Pancreas (tissue), 10 donors: Measurements from ENCODE around the gene PARD3B. TPM values are rescaled to one million over a fixed set of nuclear protein-coding genes. Genes with fewer than 3 reads are reported as not detected.

Experiments used
- ATAC-seq, 4 donors: fragments of 200-7000 bp; cut with Tn5 transposase; one replicate each; pipeline versions ENCODE4 v1.8.0 to v1.9.1; 2020; ENCODE audit warnings: mild to moderate bottlenecking in 4 of 4, moderate library complexity in 4 of 4
- DNase-seq, 6 donors: peaks; one replicate each; pipeline ENCODE4 v3.0.0-alpha.2; 2020
- FAIRE-seq: peaks from 2 replicates; lab custom pipeline; 2012; peaks lifted over from hg19 to GRCh38; lab: Jason Lieb, UNC
- H3K27ac ChIP-seq, 4 donors: fragments of 200-600 bp; sonication (generic); 1 replicate in 3 of 4; 2 replicates in 1 of 4; pipeline versions ENCODE4 v1.5.0 to v1.8.0; 2020
- H3K27me3 ChIP-seq, 4 donors: fragments of 200-600 bp; one replicate each; pipeline ENCODE4 v1.8.0; 2021
- H3K36me3 ChIP-seq, 3 donors: fragments of 200-600 bp; sonication (generic) in 1 of 3; one replicate each; pipeline versions ENCODE4 v1.5.0 to v1.8.0; 2020 to 2021
- H3K4me1 ChIP-seq, 3 donors: fragments of 200-600 bp; one replicate each; pipeline ENCODE4 v1.8.0; 2021
- H3K4me3 ChIP-seq, 4 donors: fragments of 200-600 bp; sonication (generic) in 2 of 4; one replicate each; pipeline versions ENCODE4 v1.5.0 to v1.8.0; 2020 to 2021
- H3K9me3 ChIP-seq, 4 donors: fragments of 200-600 bp; one replicate each; pipeline ENCODE4 v1.8.0; 2021
- WGBS, 2 donors: extraction: QIAGEN DNeasy Blood & Tissue Kit; methylation state at CpG; one replicate each; pipeline ENCODE4 v1.1.7; 2013; 5-methylcytosine and 5-hydroxymethylcytosine counted together
- intact Hi-C, 3 donors: fragments of 100-400 bp; cut with DNase I; formaldehyde crosslinking; loops; one replicate each; pipeline versions ENCODE4 v1.11.1 to v1.14.2; 2022
- polyA plus RNA-seq, 2 donors: library from polyadenylated mRNA; stranded (reverse); fragments of 200-250 nt; gene quantifications; one replicate each; pipeline ENCODE4 v1.2.3, GENCODE V29; 2013
- total RNA-seq, 6 donors: library from RNA; stranded (reverse); fragmentation: NEBNext Ultra II Directional in 4 of 6; extraction: Animal tissue kit (Norgen Biotek cat#: 25700) in 4 of 6; gene quantifications; one replicate each; pipeline versions ENCODE4 v1.2.1 to v1.2.4, GENCODE V29; 2021 to 2023
- TF ChIP-seq, protein P1 (sequence below), 4 donors: fragments of 200-600 bp; sonication (generic) in 3 of 4; IDR thresholded peaks; one replicate each; pipeline versions ENCODE4 v1.5.0 to v1.8.0; 2021; ENCODE audit warnings: antibody characterized with exemption in 4 of 4
- donor health status: healthy with polysubstance abuse.
- donor health status: DM: no; HTN: no; CAD: no; lungs with moderate emphysema.
- donor health status: DM: no; HTN: no; CAD: no.
- donor health status: control.
- donor health status: control.
- donor health status: Bipolar disorder and iron deficiency.
- donor health status: DM: yes; HTN: yes; CAD: no.
- donor health status: DM: no; HTN: no; CAD: no.
- donor health status: DM: no; HTN: no; CAD: no.
- donor health status: DM: yes; HTN: yes; CAD: no.

PARD3B gene
- total and polyA plus RNA-seq, 8 donors = 2.8 to 21.5 (median 12.7) TPM

DNA sequence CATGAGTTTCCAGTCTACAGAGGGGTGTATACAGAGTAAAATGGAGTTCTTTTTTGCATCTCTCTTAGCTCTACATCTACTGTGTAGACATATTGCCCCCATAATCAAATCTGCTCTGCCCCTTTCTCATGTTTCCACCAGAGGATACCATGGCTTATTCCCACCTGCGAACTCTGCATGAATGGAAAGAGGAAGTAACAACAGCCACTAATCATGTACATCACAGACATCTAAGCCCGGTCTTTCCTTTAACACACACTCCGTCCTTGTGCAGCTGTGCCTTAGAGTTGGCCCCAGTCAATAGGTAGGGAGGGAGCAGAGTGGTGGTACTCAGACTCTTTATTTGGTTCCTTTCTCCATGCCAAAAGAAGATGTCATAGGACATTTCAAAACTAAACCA is 989.7 kb downstream of the PARD3B start:
- ATAC-seq (no peak), FAIRE-seq (no peak), DNase-seq (no peak)
- TF ChIP-seq, protein P1, sequence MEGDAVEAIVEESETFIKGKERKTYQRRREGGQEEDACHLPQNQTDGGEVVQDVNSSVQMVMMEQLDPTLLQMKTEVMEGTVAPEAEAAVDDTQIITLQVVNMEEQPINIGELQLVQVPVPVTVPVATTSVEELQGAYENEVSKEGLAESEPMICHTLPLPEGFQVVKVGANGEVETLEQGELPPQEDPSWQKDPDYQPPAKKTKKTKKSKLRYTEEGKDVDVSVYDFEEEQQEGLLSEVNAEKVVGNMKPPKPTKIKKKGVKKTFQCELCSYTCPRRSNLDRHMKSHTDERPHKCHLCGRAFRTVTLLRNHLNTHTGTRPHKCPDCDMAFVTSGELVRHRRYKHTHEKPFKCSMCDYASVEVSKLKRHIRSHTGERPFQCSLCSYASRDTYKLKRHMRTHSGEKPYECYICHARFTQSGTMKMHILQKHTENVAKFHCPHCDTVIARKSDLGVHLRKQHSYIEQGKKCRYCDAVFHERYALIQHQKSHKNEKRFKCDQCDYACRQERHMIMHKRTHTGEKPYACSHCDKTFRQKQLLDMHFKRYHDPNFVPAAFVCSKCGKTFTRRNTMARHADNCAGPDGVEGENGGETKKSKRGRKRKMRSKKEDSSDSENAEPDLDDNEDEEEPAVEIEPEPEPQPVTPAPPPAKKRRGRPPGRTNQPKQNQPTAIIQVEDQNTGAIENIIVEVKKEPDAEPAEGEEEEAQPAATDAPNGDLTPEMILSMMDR (IDR thresholded peaks at IDR 0.05) = no peak
- intact Hi-C loops = no loop called here
- Histone ChIP-seq H3K27me3 (no peaks in the 10 kb centered on the region), H3K4me3 (no peak overlapping the region), H3K36me3 (no peaks in the 10 kb centered on the region), H3K4me1 (no peaks in the 10 kb centered on the region), H3K9me3 (no peaks in the 10 kb centered on the region), H3K27ac (no peak overlapping the region)
- 89 to 94% methylated on average over 3 of the region's 3 CpGs for WGBS, 2 donors

DNA sequence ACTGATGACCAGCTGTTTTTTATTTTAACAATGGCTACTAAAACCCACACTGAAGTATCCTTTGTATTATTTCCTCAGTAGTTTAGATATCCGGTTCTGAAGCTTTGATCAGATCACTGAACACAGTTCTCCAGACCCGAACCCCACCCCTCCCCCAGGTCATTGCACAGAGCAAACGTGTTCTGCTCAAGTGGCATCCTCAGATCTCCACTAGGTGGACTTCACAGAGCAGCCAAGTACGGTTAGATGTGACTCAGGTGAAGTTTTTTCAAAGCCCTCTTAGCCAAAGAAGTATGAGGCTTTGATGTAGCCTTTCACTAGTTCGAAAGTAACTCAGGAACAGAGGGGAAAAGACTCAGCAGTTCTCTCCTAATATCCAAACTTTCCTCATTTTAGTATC is 994.3 kb downstream of the PARD3B start:
- no peak for DNase-seq
- WGBS, 2 donors = 81 to 87% methylated on average over 5 of the region's 5 CpGs

DNA sequence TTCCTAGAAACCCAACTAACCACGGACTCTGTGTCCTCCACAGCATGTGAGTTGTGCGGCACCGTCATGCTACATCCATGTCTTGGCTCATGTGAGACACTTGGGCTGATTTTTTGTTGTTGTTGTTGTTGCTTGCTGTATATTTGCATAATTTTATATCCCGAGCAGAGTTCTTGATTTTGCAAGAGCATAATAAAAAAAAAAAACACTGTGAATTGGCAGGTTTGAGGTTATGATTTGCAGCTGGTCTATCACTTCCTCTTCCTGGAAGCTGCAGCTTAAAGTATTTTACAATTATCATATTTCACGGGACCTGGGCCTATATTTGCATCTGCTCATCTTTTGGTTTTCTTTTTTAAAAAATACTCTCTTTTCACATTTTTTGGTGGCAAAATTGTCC is 994.8 kb downstream of the PARD3B start:
- no peak for ATAC-seq
- no peak overlapping the region for H3K4me3 ChIP-seq
- no peaks in the 10 kb centered on the region for H3K9me3 ChIP-seq
- H3K4me1 ChIP-seq = no peaks in the 10 kb centered on the region
- 81 to 85% methylated on average over 5 of the region's 5 CpGs for WGBS, 2 donors
- DNase-seq = no peak
- FAIRE-seq = no peak
- no peak overlapping the region for H3K27ac ChIP-seq
- H3K27me3 ChIP-seq = no peaks in the 10 kb centered on the region
- H3K36me3 ChIP-seq = no peaks in the 10 kb centered on the region
- TF ChIP-seq, protein P1 (IDR thresholded peaks at IDR 0.05) = no peak
- intact Hi-C loops = no loop called here

More for the DNA sequence above, 994.3 kb downstream of the PARD3B start:
- TF ChIP-seq, protein P1 (IDR thresholded peaks at IDR 0.05) = no peak
- no peaks in the 10 kb centered on the region for H3K9me3 ChIP-seq
- no peaks in the 10 kb centered on the region for H3K36me3 ChIP-seq
- H3K27ac ChIP-seq = no peak overlapping the region
- H3K27me3 ChIP-seq = no peaks in the 10 kb centered on the region
- no peaks in the 10 kb centered on the region for H3K4me1 ChIP-seq
- ATAC-seq (no peak), FAIRE-seq (no peak)
- intact Hi-C loops = no loop called here
- no peak overlapping the region for H3K4me3 ChIP-seq

DNA sequence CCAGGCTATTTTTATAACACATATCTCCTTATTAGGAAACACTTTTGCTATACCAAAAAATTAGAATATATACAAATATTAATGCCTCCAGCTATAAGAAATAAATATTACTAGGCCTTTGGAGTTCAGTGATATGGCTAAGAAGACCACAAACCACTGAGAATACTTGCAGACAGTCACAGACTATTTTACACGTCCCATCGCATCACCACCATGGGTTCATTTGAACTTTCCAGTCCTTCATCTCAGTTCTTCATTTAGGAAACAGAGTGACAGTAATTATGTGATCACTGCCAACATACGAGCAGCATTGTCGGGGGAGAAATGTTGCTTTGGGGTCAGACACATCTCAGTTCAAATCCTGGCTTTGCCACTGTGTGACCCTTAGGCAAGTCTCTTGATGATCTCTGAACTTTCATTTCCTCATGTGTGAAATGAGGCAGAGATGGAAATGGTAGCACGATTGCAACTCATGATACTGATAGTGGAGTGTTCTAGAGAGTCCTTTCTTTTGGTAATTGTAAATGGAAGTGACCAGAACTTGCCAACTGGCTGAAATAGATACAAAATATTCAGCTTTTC is 998.1 kb downstream of the PARD3B start:
- Histone ChIP-seq H3K4me3 (no peak overlapping the region), H3K36me3 (no peaks in the 10 kb centered on the region), H3K27ac (no peak overlapping the region), H3K4me1 (no peaks in the 10 kb centered on the region), H3K27me3 (no peaks in the 10 kb centered on the region), H3K9me3 (no peaks in the 10 kb centered on the region)
- TF ChIP-seq, protein P1 (IDR thresholded peaks at IDR 0.05) = no peak
- no peak for ATAC-seq
- intact Hi-C loops = no loop called here
- 84 to 87% methylated on average over 5 of the region's 5 CpGs for WGBS, 2 donors
- DNase-seq = no peak
- no peak for FAIRE-seq

DNA sequence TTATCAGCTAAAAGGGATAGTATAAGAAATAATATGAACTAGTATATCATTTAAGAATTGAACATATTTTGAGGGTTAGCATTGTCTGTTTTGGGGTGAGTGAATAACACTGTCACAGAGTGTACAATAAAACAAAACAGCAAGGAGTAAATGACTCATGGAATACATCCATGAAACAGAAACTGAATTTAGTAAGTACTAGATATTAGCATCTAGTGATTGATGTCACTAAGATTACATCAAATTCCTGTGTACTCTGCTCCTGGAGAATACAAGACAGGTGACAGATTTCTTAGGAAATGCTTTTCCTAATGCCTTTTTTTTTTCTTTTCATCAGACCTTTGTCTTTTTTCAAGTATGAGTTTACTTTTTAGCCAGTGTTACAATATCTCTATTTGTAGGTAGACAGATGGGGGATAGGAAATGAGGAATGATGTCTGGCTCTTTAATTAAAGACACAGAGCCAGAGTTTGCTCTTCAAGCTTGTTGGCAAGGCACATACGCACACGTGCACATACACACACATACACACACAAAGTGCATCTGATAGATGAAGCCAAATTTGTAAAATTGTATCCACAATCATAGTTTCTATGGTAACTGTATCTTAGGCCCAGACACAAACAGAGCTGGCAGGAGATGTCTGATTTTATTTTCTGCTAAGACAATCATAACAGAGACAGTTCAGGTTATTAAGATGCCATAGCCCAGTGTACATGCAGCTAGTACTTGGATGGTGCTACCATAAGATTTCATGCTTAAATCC is 998.8 kb downstream of the PARD3B start:
- H3K4me3 ChIP-seq = no peak overlapping the region
- no peak overlapping the region for H3K27ac ChIP-seq
- DNase-seq (no peak), ATAC-seq (no peak), FAIRE-seq (no peak)
- H3K36me3 ChIP-seq = no peaks in the 10 kb centered on the region
- TF ChIP-seq, protein P1 (IDR thresholded peaks at IDR 0.05) = no peak
- intact Hi-C loops = no loop called here
- H3K9me3 ChIP-seq = no peaks in the 10 kb centered on the region
- WGBS, 2 donors = 55 to 57% methylated on average over 2 of the region's 2 CpGs
- no peaks in the 10 kb centered on the region for H3K27me3 ChIP-seq
- no peaks in the 10 kb centered on the region for H3K4me1 ChIP-seq
